ENCODE data around the gene TMEM91. TPM values are rescaled to one million over a fixed set of nuclear protein-coding genes. Genes with fewer than 3 reads are reported as not detected.

Gene TMEM91
- total and polyA plus RNA-seq, 2 donors (not counting 1 experiment from before 2014, with no cell fraction given) = 6.3 to 7.1 TPM

- CTCF ChIA-PET = interaction anchor here (0.7 to 1.4 kb wide), 2 partner anchors 24 to 25 kb away, joined by 3 to 5 read pairs; no protein-coding TSS in a partner anchor
- H3K9me3 Mint-ChIP-seq (ENCODE audit: insufficient read depth) = no peaks in the 10 kb centered on the region
- POLR2A ChIA-PET = interaction anchor here (0.7 kb wide), 1 partner anchor 57 kb away, joined by 3 read pairs; no protein-coding TSS in a partner anchor
- ATAC-seq (ENCODE audit: low read depth) (no peak), DNase-seq (no peak)
- no peaks in the 10 kb centered on the region for H3K27me3 ChIP-seq (replicated peaks in 1 of 4; ENCODE audit: control extremely low read depth in 1 of 4, control insufficient read depth in 3 of 4, insufficient read depth in 4 of 4, low read length in 3 of 4)
- no peak overlapping the region for H2AFZ ChIP-seq (ENCODE audit: insufficient read depth, low read depth, low read length, poor library complexity, severe bottlenecking)
- no peaks in the 10 kb centered on the region for H3K9me3 ChIP-seq (ENCODE audit: control extremely low read depth in 1 of 3, control insufficient read depth in 2 of 3, insufficient read depth in 1 of 3, low read length in 2 of 3)
- H3K27ac ChIP-seq (ENCODE audit: low read length in 2 of 2) = no peak overlapping the region
- peaks cover 13% of the 10 kb centered on the region for H3K4me1 Mint-ChIP-seq
- 98% methylated on average over 27 of the region's 28 CpGs for WGBS (ENCODE audit: insufficient coverage)
- no peak overlapping the region for H3K4me2 ChIP-seq (replicated peaks; ENCODE audit: low read depth, low read length, poor library complexity, severe bottlenecking)
- TF ChIP-seq EZH2 (IDR thresholded peaks at IDR 0.05; ENCODE audit: borderline replicate concordance, insufficient read depth, low read depth, low read length, poor library complexity, severe bottlenecking) (no peak), CTCF (IDR thresholded peaks at IDR 0.05) (no peak)
- H3K9ac ChIP-seq (ENCODE audit: low read length) = no peak overlapping the region
- H3K27ac Mint-ChIP-seq = peak overlapping the region; percentile 20
- peaks cover 0 to 47% of the 10 kb centered on the region in 2 experiments for H3K36me3 ChIP-seq (replicated peaks in 1 of 2; ENCODE audit: control extremely low read depth in 1 of 2, control insufficient read depth in 1 of 2, extremely low read depth in 1 of 2, insufficient read depth in 2 of 2, low read length in 1 of 2)
- peaks cover 12 to 15% of the 10 kb centered on the region in 2 donors for H3K4me1 ChIP-seq (ENCODE audit: control insufficient read depth in 2 of 2, insufficient read depth in 2 of 2, low read length in 2 of 2)
- intact Hi-C loops (cut with micrococcal nuclease) = no loop called here
- H4K20me1 ChIP-seq (ENCODE audit: control insufficient read depth, insufficient read depth, low read length, poor library complexity, severe bottlenecking) = peaks cover 14% of the 10 kb centered on the region
- peaks cover 4% of the 10 kb centered on the region for H3K79me2 ChIP-seq (ENCODE audit: control insufficient read depth, insufficient read depth, low read length)
- no peaks in the 10 kb centered on the region for H3K27me3 Mint-ChIP-seq
- no peak overlapping the region for H3K4me3 ChIP-seq (ENCODE audit: control extremely low read depth in 1 of 5, extremely low read depth in 1 of 5, insufficient read depth in 1 of 5, low read depth in 2 of 5, low read length in 4 of 5)
- no peak overlapping the region for H3K4me3 Mint-ChIP-seq
Observed at GRCh38 chr19:41425174-41426115, 49.1 kb downstream of the TMEM91 start.

Measured in B cell (primary cell).